HFF-Myc (cell line): ENCODE measurements around the gene CES4A.
"Not testable (repeated sequence)": the region's sequence is repeated elsewhere in the genome, so short reads cannot be mapped to it uniquely, and the experiment has no call there.

Experiments
- DNase-seq: peaks from one replicate; pipeline ENCODE4 v3.0.0-alpha.2; 2011; ENCODE audit warnings: low read depth; ENCODE audit errors: extremely low read depth
- H3K4me3 ChIP-seq: replicated peaks from 2 replicates; pipeline ENCODE4 v1.5.1; 2011; ENCODE audit warnings: low read depth, mild to moderate bottlenecking, control low read depth, low read length
- TF ChIP-seq, protein P1 (sequence below): IDR thresholded peaks from 2 replicates; pipeline ENCODE4 v1.5.1; 2012; ENCODE audit warnings: mild to moderate bottlenecking, low read depth, low read length, control low read depth; ENCODE audit errors: missing control alignments

CES4A gene

DNA sequence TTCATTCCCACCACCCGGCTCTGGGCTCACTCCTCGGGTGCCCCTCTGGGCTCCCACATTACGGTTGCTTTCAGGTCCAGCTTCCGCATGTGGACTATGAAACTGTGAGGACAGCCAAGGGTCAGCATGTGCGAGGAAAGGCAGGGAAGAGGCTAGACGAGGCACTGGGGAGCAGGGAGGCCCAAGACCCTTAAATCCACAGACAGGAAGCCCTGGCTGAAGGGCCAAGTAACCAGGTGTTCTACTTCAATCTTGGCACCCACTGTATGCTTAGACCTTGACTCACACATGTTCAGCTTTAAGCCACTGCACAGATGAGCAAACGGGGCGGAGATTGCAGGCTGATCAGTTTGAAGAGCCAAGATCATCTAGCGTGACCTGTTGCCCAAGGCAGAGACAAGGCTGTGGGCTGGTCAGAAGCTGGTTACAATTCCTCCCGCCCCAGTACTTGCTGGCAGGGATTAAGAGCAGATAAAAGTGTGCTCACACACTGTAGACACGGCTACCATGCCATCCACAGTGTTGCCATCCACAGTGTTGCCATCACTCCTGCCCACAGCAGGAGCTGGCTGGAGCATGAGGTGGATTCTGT, at the start of gene CES4A:
Gene CES4A (plus strand): TSS at position 393 of the 592 bp plus-strand sequence. CDS start 184 bp downstream, at position 577.
- DNase-seq, result no peak
- no peak within 1 kb of the TSS for H3K4me3 ChIP-seq
- TF ChIP-seq, protein P1, sequence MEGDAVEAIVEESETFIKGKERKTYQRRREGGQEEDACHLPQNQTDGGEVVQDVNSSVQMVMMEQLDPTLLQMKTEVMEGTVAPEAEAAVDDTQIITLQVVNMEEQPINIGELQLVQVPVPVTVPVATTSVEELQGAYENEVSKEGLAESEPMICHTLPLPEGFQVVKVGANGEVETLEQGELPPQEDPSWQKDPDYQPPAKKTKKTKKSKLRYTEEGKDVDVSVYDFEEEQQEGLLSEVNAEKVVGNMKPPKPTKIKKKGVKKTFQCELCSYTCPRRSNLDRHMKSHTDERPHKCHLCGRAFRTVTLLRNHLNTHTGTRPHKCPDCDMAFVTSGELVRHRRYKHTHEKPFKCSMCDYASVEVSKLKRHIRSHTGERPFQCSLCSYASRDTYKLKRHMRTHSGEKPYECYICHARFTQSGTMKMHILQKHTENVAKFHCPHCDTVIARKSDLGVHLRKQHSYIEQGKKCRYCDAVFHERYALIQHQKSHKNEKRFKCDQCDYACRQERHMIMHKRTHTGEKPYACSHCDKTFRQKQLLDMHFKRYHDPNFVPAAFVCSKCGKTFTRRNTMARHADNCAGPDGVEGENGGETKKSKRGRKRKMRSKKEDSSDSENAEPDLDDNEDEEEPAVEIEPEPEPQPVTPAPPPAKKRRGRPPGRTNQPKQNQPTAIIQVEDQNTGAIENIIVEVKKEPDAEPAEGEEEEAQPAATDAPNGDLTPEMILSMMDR, result no peak

DNA sequence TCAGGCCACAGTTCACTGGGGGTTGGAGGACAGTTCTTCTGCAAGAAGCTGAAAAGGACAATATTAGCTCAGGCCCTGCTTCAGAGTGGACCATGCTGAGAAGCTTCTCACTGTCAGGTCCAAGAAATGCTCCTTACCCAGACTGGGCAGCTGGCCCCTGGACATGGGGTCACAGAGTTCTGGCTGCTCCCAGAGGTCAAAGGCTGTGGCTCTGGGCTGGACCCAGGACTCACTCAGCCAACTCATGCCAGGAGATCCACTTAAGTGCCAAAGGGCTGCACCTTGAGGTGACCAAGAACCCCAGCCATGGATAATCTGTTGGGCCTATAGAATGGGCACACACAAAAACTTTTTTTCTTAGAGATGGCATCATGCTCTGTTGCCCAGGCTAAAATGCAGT, 49.0 kb upstream of the CES4A start:
- TF ChIP-seq, protein P1, result no peak
- no peak for DNase-seq
- no peak overlapping the region for H3K4me3 ChIP-seq

DNA sequence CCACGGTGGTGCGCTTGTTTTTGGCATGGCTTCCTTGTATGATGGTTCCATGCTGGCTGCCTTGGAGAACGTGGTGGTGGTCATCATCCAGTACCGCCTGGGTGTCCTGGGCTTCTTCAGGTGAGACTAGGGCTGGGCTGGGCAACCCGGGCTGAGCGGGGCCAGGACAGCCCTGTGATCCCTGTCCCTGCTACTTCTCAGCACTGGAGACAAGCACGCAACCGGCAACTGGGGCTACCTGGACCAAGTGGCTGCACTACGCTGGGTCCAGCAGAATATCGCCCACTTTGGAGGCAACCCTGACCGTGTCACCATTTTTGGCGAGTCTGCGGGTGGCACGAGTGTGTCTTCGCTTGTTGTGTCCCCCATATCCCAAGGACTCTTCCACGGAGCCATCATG, 48.2 kb upstream of the CES4A start:
- no peak overlapping the region for H3K4me3 ChIP-seq
- no peak for DNase-seq
- TF ChIP-seq, protein P1, result no peak

DNA sequence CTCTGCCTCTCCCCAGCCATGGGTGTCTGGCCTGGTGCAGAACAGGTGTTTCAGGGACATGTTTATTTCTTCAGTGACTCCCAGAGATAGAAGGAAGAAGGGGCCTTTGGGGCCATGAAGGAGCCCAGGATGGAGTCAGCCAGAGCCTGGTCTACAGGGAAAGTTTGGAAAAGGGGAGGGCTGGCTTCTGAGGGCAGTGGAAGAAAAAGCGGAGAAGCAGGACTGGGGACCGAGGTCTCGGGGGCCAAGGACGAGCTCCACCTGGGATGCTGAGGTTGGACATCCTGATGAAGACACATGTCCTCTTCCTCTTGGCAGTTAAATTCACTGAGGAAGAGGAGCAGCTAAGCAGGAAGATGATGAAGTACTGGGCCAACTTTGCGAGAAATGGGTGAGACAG, 45.4 kb upstream of the CES4A start:
- H3K4me3 ChIP-seq, result no peak overlapping the region
- TF ChIP-seq, protein P1, result no peak
- no peak for DNase-seq

DNA sequence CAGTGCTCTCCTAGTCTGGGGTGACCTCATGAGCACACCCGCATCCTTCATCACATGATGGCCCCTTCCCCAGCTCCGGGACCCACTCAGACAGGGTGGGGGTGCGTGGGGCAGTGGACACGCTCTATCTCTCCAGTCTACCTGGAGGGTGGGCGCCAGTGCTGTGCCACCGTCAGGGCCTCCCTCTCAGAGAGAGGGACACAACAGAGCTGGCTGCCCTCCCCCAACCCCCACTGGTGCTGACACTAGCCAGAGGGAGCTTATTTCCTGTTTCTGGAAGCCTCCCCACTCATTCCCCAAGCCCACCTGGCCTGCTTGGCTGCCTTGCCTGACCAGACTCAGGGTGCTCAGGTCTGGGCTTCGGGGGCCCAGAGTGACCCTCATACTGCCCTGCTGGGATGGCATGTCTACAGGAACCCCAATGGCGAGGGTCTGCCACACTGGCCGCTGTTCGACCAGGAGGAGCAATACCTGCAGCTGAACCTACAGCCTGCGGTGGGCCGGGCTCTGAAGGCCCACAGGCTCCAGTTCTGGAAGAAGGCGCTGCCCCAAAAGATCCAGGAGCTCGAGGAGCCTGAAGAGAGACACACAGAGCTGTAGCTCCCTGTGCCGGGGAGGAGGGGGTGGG, 44.8 kb upstream of the CES4A start:
- no peak overlapping the region for H3K4me3 ChIP-seq
- TF ChIP-seq, protein P1, result no peak
- no peak for DNase-seq

DNA sequence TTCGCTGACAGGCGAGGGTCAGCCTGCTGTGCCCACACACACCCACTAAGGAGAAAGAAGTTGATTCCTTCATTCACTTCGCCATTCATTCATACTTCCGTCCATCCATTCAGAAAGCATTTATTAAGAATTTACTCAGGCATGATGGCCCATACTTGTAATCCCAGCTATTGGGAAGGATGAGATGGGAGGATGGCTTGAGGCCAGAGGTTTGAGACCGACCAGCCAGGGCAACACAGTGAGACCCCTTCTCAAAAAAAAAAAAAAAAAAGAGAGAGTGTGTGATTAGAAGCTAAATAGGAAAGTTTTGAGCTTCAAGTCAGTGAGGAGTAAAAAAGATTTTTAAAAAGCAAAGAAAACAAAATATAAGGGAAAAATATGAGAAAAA, 44.3 kb upstream of the CES4A start:
- TF ChIP-seq, protein P1, result no peak
- DNase-seq, result no peak
- no peak overlapping the region for H3K4me3 ChIP-seq

DNA sequence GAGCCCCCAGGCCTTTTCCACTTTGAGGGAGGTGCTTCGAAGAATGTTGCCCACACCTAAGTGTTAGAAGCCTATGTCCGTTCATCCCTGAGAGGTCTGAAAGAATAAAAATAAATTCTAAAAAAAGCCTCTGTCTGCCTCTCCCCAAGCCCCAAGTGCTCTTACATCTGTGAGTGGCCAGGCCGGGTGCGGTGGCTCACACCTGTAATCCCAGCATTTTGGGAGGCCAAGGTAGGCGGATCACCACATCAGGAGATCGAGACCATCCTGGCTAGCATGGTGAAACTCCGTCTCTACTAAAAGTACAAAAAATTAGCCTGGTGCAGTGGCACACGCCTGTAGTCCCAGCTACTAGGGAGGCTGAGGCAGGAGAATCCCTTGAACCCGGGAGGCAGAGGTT, 43.4 kb upstream of the CES4A start:
- H3K4me3 ChIP-seq, DNase-seq: not testable (repeated sequence)
